ENCODE data around the gene C15orf61. TPM values are rescaled to one million over a fixed set of nuclear protein-coding genes. Genes with fewer than 3 reads are reported as not detected.

C15orf61 gene
- total and polyA plus RNA-seq, 11 donors: 3.6 to 11.7 (median 9.9) TPM

- WGBS, 4 donors: 41 to 49% (median 46%) methylated on average over 1 of the region's 1 CpG
These were observed 12.9 kb downstream of the C15orf61 start for GRCh38 chr15:67533873-67534272.

GRCh38 chr15:67534360-67534759 lies 13.4 kb downstream of the C15orf61 start:
- intact Hi-C loops (cut with DNase I): no loop called here
- H3K9me3 ChIP-seq: no peaks in the 10 kb centered on the region
- 96 to 97% (median 97%) methylated on average over 1 of the region's 1 CpG for WGBS, 4 donors
- peaks cover 0 to 2% (median 0%) of the 10 kb centered on the region in 12 donors for H3K4me1 ChIP-seq
- peaks cover 0 to 6% (median 0%) of the 10 kb centered on the region in 9 donors for H3K36me3 ChIP-seq
- no peaks in the 10 kb centered on the region for H3K27me3 ChIP-seq
- no peak overlapping the region for H3K27ac ChIP-seq
- H3K4me3 ChIP-seq: no peak overlapping the region
- no peak for TF ChIP-seq CTCF (IDR thresholded peaks at IDR 0.05)
- TF ChIP-seq POLR2A (IDR thresholded peaks at IDR 0.05): no peak
- ATAC-seq (no peak), DNase-seq (no peak)

More at GRCh38 chr15:67533873-67534272, 12.9 kb downstream of the C15orf61 start:
- Histone ChIP-seq H3K36me3 (peaks cover 0 to 11% (median 0%) of the 10 kb centered on the region in 9 donors), H3K4me1 (no peaks in the 10 kb centered on the region), H3K9me3 (no peaks in the 10 kb centered on the region), H3K27me3 (no peaks in the 10 kb centered on the region), H3K4me3 (no peak overlapping the region), H3K27ac (no peak overlapping the region)
- intact Hi-C loops (cut with DNase I): no loop called here
- ATAC-seq: no peak
- DNase-seq: no peak
- TF ChIP-seq POLR2A (IDR thresholded peaks at IDR 0.05) (no peak), CTCF (IDR thresholded peaks at IDR 0.05) (no peak)

DNA sequence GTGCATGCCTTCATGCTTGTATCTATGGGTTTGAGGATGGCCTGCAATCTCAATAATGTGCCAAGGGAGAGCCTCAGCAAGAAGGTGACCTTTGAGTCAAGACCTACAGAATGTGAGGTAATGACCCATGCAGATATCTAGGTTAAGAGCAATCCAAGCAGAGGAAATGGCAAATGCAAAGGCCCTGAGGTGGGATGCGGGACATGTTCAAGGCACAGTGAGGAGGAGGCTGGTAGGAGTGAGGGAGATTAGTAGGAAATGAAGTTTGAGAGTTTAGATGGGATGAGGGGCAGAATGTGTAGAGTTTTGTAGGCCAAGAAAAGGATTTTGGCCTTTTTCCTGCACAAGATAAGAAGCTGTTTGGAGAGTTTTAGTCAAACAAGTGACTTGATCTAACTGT lies 16.8 kb downstream of the C15orf61 start:
- H3K36me3 ChIP-seq: no peaks in the 10 kb centered on the region
- TF ChIP-seq CTCF (IDR thresholded peaks at IDR 0.05): no peak
- TF ChIP-seq POLR2A (IDR thresholded peaks at IDR 0.05): no peak
- intact Hi-C loops (cut with DNase I): no loop called here
- 97 to 100% (median 97%) methylated on average over 1 of the region's 1 CpG for WGBS, 4 donors
- H3K27me3 ChIP-seq: no peaks in the 10 kb centered on the region
- ATAC-seq (no peak), DNase-seq (no peak)
- H3K27ac ChIP-seq: no peak overlapping the region
- peaks cover 0 to 16% (median 2%) of the 10 kb centered on the region in 12 donors for H3K4me1 ChIP-seq
- no peak overlapping the region for H3K4me3 ChIP-seq
- H3K9me3 ChIP-seq: no peaks in the 10 kb centered on the region

DNA sequence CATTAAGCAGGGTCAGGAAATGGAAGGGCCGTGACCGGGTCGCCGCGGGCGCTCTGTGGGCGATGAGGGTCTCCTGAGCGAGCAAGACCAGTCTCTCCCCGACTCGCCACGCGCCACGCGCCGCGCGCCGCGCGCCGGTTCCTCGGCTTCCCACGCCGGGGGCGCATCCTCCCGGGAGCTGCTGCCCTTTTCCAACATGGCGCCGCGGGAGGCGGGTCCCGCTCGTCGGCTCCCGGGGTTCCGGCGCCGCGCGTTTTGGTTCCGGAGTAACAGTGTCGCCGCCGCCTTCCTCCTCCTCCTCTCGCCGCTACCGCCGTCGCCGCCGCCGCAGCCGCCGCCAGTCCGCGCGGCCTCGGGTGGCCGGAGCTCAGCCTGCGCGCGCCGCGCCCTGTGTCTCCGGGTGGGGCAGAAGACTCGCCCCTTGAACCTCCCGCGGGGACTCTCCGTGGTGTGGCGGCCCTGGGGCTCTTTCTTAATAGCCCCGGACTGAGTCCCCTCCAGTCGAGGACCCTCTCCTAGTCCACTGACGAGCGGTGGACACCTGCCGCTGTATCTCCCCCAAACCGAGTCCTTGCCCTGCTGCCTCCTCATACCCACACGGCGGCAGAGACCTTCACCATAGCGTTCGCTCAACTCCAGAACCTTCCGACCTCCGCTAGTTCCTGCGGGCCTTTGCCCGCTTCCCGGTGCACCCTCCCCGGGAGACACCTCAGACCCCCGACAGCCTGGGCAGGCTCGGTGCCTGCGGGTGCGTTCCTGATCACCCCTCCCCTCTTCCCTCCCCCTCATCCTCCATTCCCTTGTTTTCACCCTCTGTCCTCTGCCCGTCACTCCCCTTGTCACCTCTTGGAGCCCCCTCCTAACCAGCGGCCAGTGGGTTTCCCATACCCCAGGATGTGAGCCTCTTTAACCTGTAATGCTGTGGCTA lies 21.8 kb downstream of the C15orf61 start, which contains the start of gene MAP2K5:
TSS of gene MAP2K5 (plus strand) at position 284 of the 928 bp plus-strand sequence. CDS start at position 917, 633 bp downstream.
- 0 to 1% (median 0%) methylated on average over 54 to 91 of the region's 91 CpGs for WGBS, 4 donors
- H3K9me3 ChIP-seq: no peaks in the 10 kb centered on the region
- peak; percentile 17 to 79 for TF ChIP-seq POLR2A (IDR thresholded peaks at IDR 0.05)
- no peak for TF ChIP-seq CTCF (IDR thresholded peaks at IDR 0.05)
- ATAC-seq (peak; percentile 79 to 97 (median 95)), DNase-seq (peak; percentile 90 to 95 (median 92))
- peaks cover 0 to 32% (median 16%) of the 10 kb centered on the region in 12 donors for H3K4me1 ChIP-seq
- peak within 1 kb of the TSS; percentile 45 to 98 (median 88) for H3K4me3 ChIP-seq
- H3K27me3 ChIP-seq: no peaks in the 10 kb centered on the region
- peaks cover 0 to 10% (median 0%) of the 10 kb centered on the region in 9 donors for H3K36me3 ChIP-seq
- intact Hi-C loops (cut with DNase I): loop anchor here in 6 of 10 donors (1.0 to 10.0 kb wide), 5 partner anchors 21 to 295 kb away; partner anchors contain the start of gene C15orf61 (in 2 of the 6)
- peak within 1 kb of the TSS; percentile 63 to 95 (median 88) for H3K27ac ChIP-seq

Measured in heart left ventricle (tissue), 16 donors.